ENCODE data around the gene SHISA5. TPM values are rescaled to one million over a fixed set of nuclear protein-coding genes. Genes with fewer than 3 reads are reported as not detected.
A peak's percentile ranks its signal among the peaks of the same experiment; 100 is the strongest.

The SHISA5 gene
- total RNA-seq, 1 experiment from 2014 or later, result 137 TPM

DNA sequence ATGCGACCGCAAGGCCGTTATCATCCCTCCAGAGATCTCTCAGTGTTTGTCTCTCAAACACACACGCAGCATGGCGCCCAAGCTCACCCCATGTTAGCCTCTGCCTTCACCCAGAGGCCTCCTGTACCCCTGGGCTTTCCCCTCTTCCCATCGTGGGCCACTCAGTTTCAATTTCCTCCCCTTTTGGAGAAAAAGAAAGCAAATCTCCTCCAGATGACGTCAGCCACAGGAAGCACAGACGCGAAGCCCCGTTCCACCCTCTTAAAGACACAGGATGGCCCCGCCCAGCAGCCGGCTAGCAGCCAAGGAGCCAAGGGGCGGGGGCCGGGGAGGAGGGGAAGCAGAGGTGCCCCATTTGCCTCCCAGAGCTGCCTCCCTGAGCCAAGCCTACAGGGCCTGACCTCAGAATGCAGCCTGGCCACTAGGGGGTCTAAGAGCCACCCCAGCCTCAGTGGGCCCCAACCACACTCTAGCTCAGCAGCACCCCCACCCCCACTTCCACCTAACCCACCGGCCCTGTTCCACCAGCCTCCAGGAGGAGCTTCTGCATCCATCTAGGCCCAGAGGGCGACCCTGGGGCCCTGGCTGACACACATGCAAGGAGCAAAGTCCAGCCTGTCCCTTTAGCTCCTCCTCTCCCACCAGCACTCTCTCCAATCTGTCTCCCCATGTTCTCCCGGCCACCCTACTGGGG, 30.9 kb downstream of the SHISA5 start (continued):
- TF ChIP-seq, protein P1, sequence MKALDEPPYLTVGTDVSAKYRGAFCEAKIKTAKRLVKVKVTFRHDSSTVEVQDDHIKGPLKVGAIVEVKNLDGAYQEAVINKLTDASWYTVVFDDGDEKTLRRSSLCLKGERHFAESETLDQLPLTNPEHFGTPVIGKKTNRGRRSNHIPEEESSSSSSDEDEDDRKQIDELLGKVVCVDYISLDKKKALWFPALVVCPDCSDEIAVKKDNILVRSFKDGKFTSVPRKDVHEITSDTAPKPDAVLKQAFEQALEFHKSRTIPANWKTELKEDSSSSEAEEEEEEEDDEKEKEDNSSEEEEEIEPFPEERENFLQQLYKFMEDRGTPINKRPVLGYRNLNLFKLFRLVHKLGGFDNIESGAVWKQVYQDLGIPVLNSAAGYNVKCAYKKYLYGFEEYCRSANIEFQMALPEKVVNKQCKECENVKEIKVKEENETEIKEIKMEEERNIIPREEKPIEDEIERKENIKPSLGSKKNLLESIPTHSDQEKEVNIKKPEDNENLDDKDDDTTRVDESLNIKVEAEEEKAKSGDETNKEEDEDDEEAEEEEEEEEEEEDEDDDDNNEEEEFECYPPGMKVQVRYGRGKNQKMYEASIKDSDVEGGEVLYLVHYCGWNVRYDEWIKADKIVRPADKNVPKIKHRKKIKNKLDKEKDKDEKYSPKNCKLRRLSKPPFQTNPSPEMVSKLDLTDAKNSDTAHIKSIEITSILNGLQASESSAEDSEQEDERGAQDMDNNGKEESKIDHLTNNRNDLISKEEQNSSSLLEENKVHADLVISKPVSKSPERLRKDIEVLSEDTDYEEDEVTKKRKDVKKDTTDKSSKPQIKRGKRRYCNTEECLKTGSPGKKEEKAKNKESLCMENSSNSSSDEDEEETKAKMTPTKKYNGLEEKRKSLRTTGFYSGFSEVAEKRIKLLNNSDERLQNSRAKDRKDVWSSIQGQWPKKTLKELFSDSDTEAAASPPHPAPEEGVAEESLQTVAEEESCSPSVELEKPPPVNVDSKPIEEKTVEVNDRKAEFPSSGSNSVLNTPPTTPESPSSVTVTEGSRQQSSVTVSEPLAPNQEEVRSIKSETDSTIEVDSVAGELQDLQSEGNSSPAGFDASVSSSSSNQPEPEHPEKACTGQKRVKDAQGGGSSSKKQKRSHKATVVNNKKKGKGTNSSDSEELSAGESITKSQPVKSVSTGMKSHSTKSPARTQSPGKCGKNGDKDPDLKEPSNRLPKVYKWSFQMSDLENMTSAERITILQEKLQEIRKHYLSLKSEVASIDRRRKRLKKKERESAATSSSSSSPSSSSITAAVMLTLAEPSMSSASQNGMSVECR (CRISPR knock-in tag; IDR thresholded peaks at IDR 0.05; ENCODE audit: borderline replicate concordance), result 0 out of 2 replicates have a peak, but pooled peaks have one; percentile 59
- no peak for TF ChIP-seq CREB1 (CRISPR knock-in tag; IDR thresholded peaks at IDR 0.05)
- TF ChIP-seq PRRX2 (CRISPR knock-in tag; IDR thresholded peaks at IDR 0.05), result no peak
- TF ChIP-seq, protein P2, sequence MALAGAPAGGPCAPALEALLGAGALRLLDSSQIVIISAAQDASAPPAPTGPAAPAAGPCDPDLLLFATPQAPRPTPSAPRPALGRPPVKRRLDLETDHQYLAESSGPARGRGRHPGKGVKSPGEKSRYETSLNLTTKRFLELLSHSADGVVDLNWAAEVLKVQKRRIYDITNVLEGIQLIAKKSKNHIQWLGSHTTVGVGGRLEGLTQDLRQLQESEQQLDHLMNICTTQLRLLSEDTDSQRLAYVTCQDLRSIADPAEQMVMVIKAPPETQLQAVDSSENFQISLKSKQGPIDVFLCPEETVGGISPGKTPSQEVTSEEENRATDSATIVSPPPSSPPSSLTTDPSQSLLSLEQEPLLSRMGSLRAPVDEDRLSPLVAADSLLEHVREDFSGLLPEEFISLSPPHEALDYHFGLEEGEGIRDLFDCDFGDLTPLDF (CRISPR knock-in tag; IDR thresholded peaks at IDR 0.05), result 0 out of 2 replicates have a peak, but pooled peaks have one; percentile 18
- TF ChIP-seq EMX1 (CRISPR knock-in tag; IDR thresholded peaks at IDR 0.05), result no peak
- TF ChIP-seq, protein P3, sequence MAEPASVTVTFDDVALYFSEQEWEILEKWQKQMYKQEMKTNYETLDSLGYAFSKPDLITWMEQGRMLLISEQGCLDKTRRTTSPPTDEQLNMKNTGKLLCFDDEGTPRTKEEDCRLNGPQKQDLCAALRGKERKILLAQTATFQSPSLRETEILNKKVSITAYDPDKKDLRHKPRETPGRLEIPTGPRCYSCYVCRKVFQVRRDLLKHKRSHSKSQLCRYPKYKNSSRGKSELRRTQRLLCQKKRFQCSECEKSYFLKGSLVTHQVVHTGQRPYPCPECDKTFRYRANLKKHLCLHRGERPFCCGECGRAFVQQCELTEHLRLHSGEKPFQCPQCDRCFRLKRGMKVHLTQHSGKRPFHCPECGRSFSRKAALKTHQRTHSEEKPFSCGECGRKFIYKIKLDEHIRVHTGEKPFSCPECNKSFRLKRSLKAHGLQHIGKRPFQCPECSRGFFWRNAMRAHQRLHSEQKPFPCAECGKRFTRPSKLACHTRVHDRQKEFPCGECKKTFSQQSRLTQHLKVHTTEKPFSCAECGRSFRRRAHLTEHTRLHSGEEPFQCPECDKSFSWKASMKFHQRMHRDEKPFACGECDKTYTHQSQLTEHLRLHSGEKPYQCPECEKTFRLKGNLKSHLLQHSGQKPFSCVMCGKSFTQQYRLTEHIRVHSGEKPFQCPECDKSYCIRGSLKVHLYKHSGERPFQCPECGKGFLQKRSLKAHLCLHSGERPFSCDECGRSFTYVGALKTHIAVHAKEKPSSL (CRISPR knock-in tag; conservative IDR thresholded peaks at IDR 0.05), result no peak
- peak; percentile 60; the same call in 1 of the 2 replicates for TF ChIP-seq FOXP1 (CRISPR knock-in tag; IDR thresholded peaks at IDR 0.05; ENCODE audit: borderline replicate concordance)
- no peak for TF ChIP-seq ESRRA (CRISPR knock-in tag; IDR thresholded peaks at IDR 0.05; ENCODE audit: borderline replicate concordance)
- peak; percentile 78; the same call in 1 of the 2 replicates for TF ChIP-seq TEAD1 (CRISPR knock-in tag; IDR thresholded peaks at IDR 0.05)
- no peak for TF ChIP-seq TEAD4 (CRISPR knock-in tag; IDR thresholded peaks at IDR 0.05)
- 0 out of 2 replicates have a peak, but pooled peaks have one; percentile 24 for TF ChIP-seq CREM (CRISPR knock-in tag; IDR thresholded peaks at IDR 0.05)
- TF ChIP-seq, protein P4, sequence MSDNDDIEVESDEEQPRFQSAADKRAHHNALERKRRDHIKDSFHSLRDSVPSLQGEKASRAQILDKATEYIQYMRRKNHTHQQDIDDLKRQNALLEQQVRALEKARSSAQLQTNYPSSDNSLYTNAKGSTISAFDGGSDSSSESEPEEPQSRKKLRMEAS (CRISPR knock-in tag; IDR thresholded peaks at IDR 0.05), result peak; percentile 67; the same call in 1 of the 2 replicates
- peak; percentile 66 for TF ChIP-seq SP1 (CRISPR knock-in tag; conservative IDR thresholded peaks at IDR 0.05)
- TF ChIP-seq, protein P5, sequence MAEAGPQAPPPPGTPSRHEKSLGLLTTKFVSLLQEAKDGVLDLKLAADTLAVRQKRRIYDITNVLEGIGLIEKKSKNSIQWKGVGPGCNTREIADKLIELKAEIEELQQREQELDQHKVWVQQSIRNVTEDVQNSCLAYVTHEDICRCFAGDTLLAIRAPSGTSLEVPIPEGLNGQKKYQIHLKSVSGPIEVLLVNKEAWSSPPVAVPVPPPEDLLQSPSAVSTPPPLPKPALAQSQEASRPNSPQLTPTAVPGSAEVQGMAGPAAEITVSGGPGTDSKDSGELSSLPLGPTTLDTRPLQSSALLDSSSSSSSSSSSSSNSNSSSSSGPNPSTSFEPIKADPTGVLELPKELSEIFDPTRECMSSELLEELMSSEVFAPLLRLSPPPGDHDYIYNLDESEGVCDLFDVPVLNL (CRISPR knock-in tag; IDR thresholded peaks at IDR 0.05; ENCODE audit: borderline replicate concordance, low read depth), result no peak
- no peak for TF ChIP-seq GRHL2 (CRISPR knock-in tag; IDR thresholded peaks at IDR 0.05; ENCODE audit: insufficient replicate concordance, severe bottlenecking)
- no peak for TF ChIP-seq TP53 (CRISPR knock-in tag; IDR thresholded peaks at IDR 0.05)
- TF ChIP-seq, protein P6, sequence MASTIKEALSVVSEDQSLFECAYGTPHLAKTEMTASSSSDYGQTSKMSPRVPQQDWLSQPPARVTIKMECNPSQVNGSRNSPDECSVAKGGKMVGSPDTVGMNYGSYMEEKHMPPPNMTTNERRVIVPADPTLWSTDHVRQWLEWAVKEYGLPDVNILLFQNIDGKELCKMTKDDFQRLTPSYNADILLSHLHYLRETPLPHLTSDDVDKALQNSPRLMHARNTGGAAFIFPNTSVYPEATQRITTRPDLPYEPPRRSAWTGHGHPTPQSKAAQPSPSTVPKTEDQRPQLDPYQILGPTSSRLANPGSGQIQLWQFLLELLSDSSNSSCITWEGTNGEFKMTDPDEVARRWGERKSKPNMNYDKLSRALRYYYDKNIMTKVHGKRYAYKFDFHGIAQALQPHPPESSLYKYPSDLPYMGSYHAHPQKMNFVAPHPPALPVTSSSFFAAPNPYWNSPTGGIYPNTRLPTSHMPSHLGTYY (CRISPR knock-in tag; IDR thresholded peaks at IDR 0.05), result no peak
- no peak for TF ChIP-seq ELF4 (CRISPR knock-in tag; IDR thresholded peaks at IDR 0.05; ENCODE audit: low read depth)
- TF ChIP-seq, protein P7, sequence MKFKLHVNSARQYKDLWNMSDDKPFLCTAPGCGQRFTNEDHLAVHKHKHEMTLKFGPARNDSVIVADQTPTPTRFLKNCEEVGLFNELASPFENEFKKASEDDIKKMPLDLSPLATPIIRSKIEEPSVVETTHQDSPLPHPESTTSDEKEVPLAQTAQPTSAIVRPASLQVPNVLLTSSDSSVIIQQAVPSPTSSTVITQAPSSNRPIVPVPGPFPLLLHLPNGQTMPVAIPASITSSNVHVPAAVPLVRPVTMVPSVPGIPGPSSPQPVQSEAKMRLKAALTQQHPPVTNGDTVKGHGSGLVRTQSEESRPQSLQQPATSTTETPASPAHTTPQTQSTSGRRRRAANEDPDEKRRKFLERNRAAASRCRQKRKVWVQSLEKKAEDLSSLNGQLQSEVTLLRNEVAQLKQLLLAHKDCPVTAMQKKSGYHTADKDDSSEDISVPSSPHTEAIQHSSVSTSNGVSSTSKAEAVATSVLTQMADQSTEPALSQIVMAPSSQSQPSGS (CRISPR knock-in tag; IDR thresholded peaks at IDR 0.05; ENCODE audit: borderline replicate concordance, low read depth), result no peak
- no peak for TF ChIP-seq SMAD3 (CRISPR knock-in tag; IDR thresholded peaks at IDR 0.05; ENCODE audit: borderline replicate concordance)
- TF ChIP-seq NFYB (CRISPR knock-in tag; conservative IDR thresholded peaks at IDR 0.05; ENCODE audit: low read depth), result no peak
- TF ChIP-seq NR2C2 (CRISPR knock-in tag; IDR thresholded peaks at IDR 0.05), result no peak
- TF ChIP-seq RELA (CRISPR knock-in tag; IDR thresholded peaks at IDR 0.05; ENCODE audit: borderline replicate concordance), result no peak
- TF ChIP-seq, protein P8, sequence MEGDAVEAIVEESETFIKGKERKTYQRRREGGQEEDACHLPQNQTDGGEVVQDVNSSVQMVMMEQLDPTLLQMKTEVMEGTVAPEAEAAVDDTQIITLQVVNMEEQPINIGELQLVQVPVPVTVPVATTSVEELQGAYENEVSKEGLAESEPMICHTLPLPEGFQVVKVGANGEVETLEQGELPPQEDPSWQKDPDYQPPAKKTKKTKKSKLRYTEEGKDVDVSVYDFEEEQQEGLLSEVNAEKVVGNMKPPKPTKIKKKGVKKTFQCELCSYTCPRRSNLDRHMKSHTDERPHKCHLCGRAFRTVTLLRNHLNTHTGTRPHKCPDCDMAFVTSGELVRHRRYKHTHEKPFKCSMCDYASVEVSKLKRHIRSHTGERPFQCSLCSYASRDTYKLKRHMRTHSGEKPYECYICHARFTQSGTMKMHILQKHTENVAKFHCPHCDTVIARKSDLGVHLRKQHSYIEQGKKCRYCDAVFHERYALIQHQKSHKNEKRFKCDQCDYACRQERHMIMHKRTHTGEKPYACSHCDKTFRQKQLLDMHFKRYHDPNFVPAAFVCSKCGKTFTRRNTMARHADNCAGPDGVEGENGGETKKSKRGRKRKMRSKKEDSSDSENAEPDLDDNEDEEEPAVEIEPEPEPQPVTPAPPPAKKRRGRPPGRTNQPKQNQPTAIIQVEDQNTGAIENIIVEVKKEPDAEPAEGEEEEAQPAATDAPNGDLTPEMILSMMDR (IDR thresholded peaks at IDR 0.05), result peak; percentile 45; the same call in 1 of the 2 replicates
- peak; percentile 46; the same call in 1 of the 2 replicates for TF ChIP-seq ZNF121 (CRISPR knock-in tag; IDR thresholded peaks at IDR 0.05)
